NCI-H2107 treated with DMSO at 0.1 percent for 48 hours (cell line): ENCODE data around the gene GTF3C1.

Experiments used
- DNase-seq: peaks from one replicate; lab custom pipeline; 2025; ENCODE audit not compliant: unreplicated experiment; lab: John Stamatoyannopoulos, UW

The GTF3C1 gene

GRCh38 chr16:27568077-27568476, 18.4 kb upstream of the GTF3C1 start:
- DNase-seq = no peak

- no peak for DNase-seq
Measured at GRCh38 chr16:27566417-27566816, 16.7 kb upstream of the GTF3C1 start.

GRCh38 chr16:27564224-27564623, 14.5 kb upstream of the GTF3C1 start:
- peak; percentile 48 for DNase-seq

- no peak for DNase-seq
Measured at GRCh38 chr16:27561216-27561615, 11.5 kb upstream of the GTF3C1 start.

GRCh38 chr16:27558932-27559331, 9.2 kb upstream of the GTF3C1 start:
- DNase-seq = no peak

- DNase-seq = no peak
Measured at GRCh38 chr16:27558434-27558833, 8.7 kb upstream of the GTF3C1 start.

DNA sequence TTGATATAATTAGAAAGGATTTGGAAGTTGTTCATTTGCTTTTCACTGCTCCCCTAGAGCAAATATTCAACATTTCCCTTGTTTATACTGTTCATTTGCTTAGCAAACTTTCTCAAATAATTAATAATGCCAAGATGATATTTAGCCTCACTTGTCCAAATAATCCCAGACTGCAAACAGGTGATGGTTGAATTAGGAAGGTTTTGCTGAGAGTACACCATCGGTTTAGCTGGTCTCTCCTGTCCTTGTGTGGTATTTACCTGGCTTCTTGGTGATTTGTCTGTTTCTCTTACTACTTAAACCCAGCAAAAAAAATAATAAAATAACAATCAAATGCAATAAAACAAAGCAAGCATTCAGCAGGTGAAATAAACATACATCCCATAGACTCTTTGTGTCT, 6.8 kb upstream of the GTF3C1 start:
- no peak for DNase-seq

- no peak for DNase-seq
Measured at GRCh38 chr16:27551036-27551435, 1.3 kb upstream of the GTF3C1 start.

DNA sequence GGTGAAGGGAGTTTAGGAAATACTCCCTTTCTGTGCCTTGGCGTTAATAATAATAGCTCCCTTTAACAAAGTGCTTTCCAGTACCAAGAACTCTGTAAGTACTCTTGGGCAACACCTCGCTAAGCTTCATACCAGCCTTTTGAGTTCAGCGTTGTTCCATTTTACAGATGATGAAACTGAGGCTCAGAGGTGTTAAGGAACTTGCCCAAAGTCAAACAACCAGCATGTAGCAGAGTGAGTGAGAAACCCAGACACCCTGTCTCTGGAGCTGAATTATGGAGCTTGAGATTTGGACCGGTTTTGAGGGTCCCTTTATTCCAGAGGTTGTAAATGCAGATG, 838 bp upstream of the GTF3C1 start:
- DNase-seq = no peak

DNA sequence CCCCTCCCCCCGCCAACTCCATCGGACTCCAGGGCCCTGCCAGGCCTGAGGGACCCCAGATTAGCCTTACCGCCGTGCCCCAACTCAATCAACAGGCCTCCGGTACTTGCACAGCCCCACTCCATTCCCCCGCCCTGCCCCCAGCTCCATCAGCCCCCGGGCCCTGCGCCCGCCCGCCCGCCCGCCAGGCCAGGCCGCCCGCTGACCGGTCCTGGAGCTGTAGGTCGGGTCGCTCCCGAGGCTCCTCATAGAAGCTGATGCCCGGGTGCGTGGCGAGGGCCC, 308 bp downstream of the GTF3C1 start:
- DNase-seq = no peak

DNA sequence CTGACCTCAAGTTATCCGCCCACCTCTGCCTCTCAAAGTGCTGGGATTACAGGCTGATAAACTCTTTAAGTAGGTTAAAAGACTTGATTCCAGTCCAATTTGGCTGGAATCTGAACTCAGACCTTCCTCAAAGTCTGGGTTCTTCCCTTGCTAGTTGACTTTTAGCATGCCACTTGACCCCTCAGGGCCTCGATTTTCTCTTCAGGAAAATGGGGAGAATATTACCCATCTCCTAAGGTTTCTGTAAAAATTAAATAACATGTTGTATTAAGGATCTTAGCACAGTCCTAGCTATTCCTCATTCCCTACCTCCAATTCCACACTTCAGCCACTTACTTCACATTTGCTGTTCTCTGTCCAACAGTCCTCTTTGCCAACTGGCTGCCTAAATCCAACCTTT, 1.9 kb downstream of the GTF3C1 start:
- no peak for DNase-seq

GRCh38 chr16:27547134-27547533, 2.6 kb downstream of the GTF3C1 start:
- no peak for DNase-seq

DNA sequence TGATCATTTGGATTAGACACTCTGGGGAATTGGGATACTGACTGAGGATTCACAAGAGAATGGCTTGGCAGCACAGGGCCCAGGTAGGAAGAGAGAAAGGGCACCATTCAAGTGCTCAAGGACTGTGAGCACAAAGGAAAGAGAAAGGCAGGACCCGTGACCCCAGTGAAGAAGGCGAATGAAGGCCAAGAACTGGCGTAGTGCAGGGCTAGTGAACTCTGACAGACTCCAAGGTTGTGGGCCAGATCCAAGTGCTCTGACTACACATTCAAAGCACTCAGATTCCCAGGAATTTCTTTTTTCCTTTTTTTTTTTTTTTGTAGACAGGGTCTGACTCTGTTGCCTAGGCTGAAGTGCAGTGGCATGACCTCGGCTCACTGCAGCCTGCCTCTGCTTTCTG, 5.0 kb downstream of the GTF3C1 start:
- DNase-seq = no peak

DNA sequence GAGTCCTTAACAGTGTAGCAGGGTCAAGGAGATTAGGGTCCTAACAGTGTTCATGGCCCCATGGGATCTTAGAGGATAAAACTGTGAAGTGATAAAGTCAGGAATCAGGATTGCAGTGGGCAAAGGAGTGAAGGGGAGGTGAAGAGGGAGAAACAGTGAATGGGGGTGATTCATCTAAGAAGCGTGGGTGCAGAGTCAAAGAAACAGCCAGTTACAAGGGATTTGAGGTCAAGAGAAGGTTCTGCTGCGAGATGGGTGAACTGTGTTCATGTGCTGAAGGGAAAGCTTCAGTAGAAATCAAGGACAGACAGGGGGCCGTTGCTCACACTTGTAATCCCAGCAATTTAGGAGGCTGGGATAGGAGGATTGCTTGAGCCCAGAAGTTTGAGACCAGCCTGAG, 5.9 kb downstream of the GTF3C1 start:
- no peak for DNase-seq

- DNase-seq = no peak
Measured at GRCh38 chr16:27539636-27540035, 10.1 kb downstream of the GTF3C1 start.

DNA sequence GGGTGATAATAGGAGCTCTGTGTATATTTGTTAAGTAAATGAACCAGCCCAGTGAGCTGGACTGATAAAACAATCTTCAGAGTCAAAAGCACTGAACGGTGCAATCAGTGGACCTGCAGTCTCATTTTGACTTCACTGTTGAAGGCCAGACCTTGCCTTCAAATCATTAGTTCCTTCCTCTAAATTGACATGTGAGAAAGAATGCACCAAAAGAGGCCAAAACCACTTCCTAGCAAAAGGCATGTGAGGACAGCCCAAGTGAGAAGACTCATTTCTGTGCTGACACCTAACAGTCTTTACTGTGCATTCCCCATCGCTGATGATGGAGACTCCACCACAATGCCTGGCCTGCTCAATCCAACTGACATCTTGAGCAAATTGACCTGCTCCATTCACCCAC, 10.6 kb downstream of the GTF3C1 start:
- no peak for DNase-seq

GRCh38 chr16:27538528-27538927, 11.2 kb downstream of the GTF3C1 start:
- no peak for DNase-seq

DNA sequence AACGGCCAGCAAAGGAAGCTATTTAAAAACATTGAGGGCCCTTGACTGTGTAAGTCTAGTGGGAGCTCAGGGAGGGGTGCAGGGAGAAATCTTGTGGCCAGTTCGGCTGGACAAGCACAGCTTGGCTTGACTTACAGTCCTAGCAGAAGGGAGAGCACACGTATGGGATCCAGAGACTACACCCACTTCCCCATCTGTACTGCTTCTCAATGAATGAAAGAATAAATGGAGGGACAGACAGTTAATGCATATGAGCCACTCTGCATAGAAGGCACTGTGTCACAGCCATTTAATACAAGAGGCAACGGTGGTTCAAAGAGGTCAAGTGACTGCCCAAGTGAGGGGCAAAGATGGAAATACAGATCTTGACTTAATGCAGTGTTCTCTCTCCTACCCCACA, 15.5 kb downstream of the GTF3C1 start:
- no peak for DNase-seq

- DNase-seq = no peak
Measured at GRCh38 chr16:27531826-27532800, 17.6 kb downstream of the GTF3C1 start.

DNA sequence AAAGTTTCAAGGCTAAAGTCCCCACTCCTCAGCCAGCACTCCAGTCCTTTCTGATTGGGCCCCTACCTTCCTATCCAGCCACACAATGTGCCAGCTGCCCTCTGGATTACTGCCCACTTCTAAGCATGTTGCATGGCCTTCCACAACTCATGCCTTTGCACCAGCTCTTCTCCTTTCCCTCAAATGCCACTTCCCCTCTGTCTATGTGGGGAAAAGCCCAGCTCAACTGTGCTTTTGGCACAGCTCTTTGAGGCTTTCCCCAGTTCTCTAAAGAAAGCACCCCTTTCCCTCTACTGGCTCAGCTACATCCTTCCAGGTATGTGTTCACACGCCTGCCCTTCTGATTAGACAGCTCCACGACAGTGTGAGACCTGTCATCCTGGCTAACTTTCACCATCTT, 18.5 kb downstream of the GTF3C1 start:
- DNase-seq = no peak

- DNase-seq = no peak
Measured at GRCh38 chr16:27529962-27530361, 19.8 kb downstream of the GTF3C1 start.

DNA sequence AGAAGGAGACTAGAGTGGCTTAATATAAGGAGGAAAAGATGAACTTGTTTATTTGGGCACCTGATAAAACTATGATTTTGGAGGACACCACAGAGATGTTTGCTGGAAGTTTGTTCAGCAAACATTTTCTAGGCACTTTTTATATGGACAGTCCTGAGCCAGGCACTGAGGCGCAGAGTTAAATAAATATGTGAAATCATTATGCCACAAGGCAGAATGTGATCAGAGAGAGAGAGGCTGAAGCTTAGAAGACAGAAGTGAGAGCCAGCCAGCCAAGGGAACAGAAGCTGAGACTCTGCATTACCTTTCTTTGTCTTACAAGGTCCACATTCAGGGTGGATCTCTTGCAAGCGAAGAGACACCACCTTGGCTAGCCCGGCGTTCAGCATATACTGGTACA, 21.4 kb downstream of the GTF3C1 start:
- no peak for DNase-seq

GRCh38 chr16:27526180-27526579, 23.5 kb downstream of the GTF3C1 start:
- DNase-seq = peak; percentile 36
